MM.1S (cell line): ENCODE measurements around the gene PSD.

Source experiments
- DNase-seq: peaks from one replicate; pipeline ENCODE4 v3.0.0-alpha.2; 2015
- H2AFZ ChIP-seq: fragments of 300-600 bp; sonication (generic); 2 replicates; pipeline ENCODE4 v1.6.0; 2016; ENCODE audit warnings: antibody characterized with exemption, low read length
- H3F3A ChIP-seq: fragments of 300-600 bp; sonication (generic); 2 replicates; pipeline ENCODE4 v1.6.1; 2016; ENCODE audit warnings: mild to moderate bottlenecking, antibody characterized with exemption, low read length, moderate library complexity, mixed read lengths; ENCODE audit not compliant: insufficient read depth
- H3K27ac ChIP-seq: fragments of 300-600 bp; sonication (generic); 2 replicates; pipeline ENCODE4 v1.5.1; 2016; ENCODE audit warnings: mild to moderate bottlenecking, low read length
- H3K27me3 ChIP-seq: fragments of 300-600 bp; sonication (generic); replicated peaks from 2 replicates; pipeline ENCODE4 v1.6.0; 2016; ENCODE audit warnings: low read length; ENCODE audit not compliant: insufficient read depth
- H3K36me3 ChIP-seq: fragments of 300-600 bp; sonication (generic); replicated peaks from 2 replicates; pipeline ENCODE4 v1.6.1; 2016; ENCODE audit warnings: mild to moderate bottlenecking, low read length, mixed read lengths; ENCODE audit not compliant: insufficient read depth
- H3K4me1 ChIP-seq: fragments of 300-600 bp; sonication (generic); 2 replicates; pipeline ENCODE4 v1.6.1; 2016; ENCODE audit warnings: low read length, mixed read lengths
- H3K4me2 ChIP-seq: fragments of 300-600 bp; sonication (generic); 2 replicates; pipeline ENCODE4 v1.6.0; 2016; ENCODE audit warnings: low read depth, low read length
- H3K4me3 ChIP-seq: fragments of 300-600 bp; sonication (generic); 2 replicates; pipeline ENCODE4 v1.5.1; 2016; ENCODE audit warnings: low read length, mixed read lengths
- H3K79me2 ChIP-seq: fragments of 300-600 bp; sonication (generic); 2 replicates; pipeline ENCODE4 v1.6.1; 2016; ENCODE audit warnings: mixed run types, low read length, mixed read lengths
- H3K9ac ChIP-seq: fragments of 300-600 bp; sonication (generic); 2 replicates; pipeline ENCODE4 v1.6.1; 2016; ENCODE audit warnings: low read length, mixed read lengths
- H3K9me2 ChIP-seq: fragments of 300-600 bp; sonication (generic); replicated peaks from 2 replicates; pipeline ENCODE4 v1.6.1; 2016; ENCODE audit warnings: mild to moderate bottlenecking, low read length, mixed read lengths; ENCODE audit not compliant: insufficient read depth
- H3K9me3 ChIP-seq: fragments of 300-600 bp; sonication (generic); replicated peaks from 2 replicates; pipeline ENCODE4 v1.6.1; 2016; ENCODE audit warnings: mild to moderate bottlenecking, low read length, mixed read lengths; ENCODE audit not compliant: insufficient read depth
- H4K20me1 ChIP-seq: fragments of 300-600 bp; sonication (generic); 2 replicates; pipeline ENCODE4 v1.6.1; 2016; ENCODE audit warnings: mild to moderate bottlenecking, low read length, moderate library complexity, mixed read lengths; ENCODE audit not compliant: insufficient read depth
- EZH2 ChIP-seq: fragments of 300-600 bp; sonication (generic); optimal IDR thresholded peaks from 2 replicates; pipeline ENCODE3; 2017; ENCODE audit warnings: low read depth, mild to moderate bottlenecking, antibody characterized with exemption, low read length, mixed read lengths
- EZH2phosphoT487 ChIP-seq: fragments of 300-600 bp; sonication (generic); IDR thresholded peaks from 2 replicates; pipeline ENCODE4 v1.6.1; 2018; ENCODE audit warnings: antibody characterized with exemption, low read length
- TF ChIP-seq, protein P1 (sequence below): fragments of 300-600 bp; sonication (generic); IDR thresholded peaks from 2 replicates; pipeline ENCODE4 v1.5.1; 2016; ENCODE audit warnings: antibody characterized with exemption, low read length, mixed read lengths

Gene PSD

DNA sequence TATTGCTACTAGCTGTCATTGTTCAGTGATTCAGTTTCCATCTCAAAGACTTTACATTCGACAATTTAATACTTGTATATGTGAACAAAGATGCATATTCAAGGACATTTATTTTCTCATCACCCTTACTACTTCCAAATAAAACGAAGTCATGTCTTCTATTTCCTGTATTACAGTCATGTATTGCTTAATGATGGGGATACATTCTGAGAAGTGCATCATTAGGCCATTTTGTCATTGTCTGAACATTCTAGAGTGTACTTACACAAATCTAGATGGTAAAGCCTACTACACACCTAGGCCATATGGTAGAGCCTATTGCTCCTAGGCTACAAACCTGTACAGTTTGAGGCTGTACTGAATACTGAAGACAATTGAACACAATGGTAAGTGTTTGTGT is 26.3 kb upstream of the PSD start:
- Histone ChIP-seq H2AFZ (no peak overlapping the region), H4K20me1 (no peaks in the 10 kb centered on the region), H3K36me3 (no peaks in the 10 kb centered on the region), H3K4me1 (peaks cover 7% of the 10 kb centered on the region), H3K27me3 (no peaks in the 10 kb centered on the region; the same call in 1 of the 2 replicates), H3K4me2 (no peak overlapping the region), H3K9ac (no peak overlapping the region), H3F3A (0 out of 2 replicates have a peak, but pooled peaks cover 3% of the 10 kb centered on the region), H3K4me3 (no peak overlapping the region), H3K9me2 (no peaks in the 10 kb centered on the region), H3K9me3 (no peaks in the 10 kb centered on the region), H3K27ac (no peak overlapping the region), H3K79me2 (no peaks in the 10 kb centered on the region)
- TF ChIP-seq EZH2 (no peak), EZH2phosphoT487 (no peak)
- TF ChIP-seq, protein P1, sequence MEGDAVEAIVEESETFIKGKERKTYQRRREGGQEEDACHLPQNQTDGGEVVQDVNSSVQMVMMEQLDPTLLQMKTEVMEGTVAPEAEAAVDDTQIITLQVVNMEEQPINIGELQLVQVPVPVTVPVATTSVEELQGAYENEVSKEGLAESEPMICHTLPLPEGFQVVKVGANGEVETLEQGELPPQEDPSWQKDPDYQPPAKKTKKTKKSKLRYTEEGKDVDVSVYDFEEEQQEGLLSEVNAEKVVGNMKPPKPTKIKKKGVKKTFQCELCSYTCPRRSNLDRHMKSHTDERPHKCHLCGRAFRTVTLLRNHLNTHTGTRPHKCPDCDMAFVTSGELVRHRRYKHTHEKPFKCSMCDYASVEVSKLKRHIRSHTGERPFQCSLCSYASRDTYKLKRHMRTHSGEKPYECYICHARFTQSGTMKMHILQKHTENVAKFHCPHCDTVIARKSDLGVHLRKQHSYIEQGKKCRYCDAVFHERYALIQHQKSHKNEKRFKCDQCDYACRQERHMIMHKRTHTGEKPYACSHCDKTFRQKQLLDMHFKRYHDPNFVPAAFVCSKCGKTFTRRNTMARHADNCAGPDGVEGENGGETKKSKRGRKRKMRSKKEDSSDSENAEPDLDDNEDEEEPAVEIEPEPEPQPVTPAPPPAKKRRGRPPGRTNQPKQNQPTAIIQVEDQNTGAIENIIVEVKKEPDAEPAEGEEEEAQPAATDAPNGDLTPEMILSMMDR: no peak
- no peak for DNase-seq

DNA sequence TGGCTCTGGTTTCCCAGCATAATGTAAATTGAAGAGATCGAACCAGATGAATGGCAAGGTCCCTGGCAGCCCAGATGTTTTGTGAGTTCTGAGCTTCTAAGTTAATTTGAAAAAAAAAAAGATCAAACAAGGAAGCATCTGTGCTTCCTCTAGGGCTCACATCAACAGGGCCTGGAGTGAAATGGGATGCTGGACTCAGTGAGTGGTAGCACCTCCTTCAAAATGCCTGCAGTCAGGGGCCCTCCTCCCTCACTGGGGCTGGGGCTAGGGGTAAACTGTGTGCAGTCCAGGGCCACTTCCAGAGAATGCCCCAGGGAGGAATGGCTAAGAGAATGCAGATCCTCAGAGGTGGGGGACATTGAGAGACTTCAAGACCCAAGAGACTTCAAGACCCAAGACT is 19.8 kb upstream of the PSD start:
- Histone ChIP-seq H3K4me3 (no peak overlapping the region), H4K20me1 (no peaks in the 10 kb centered on the region), H3K36me3 (no peaks in the 10 kb centered on the region), H3K9ac (no peak overlapping the region), H3K9me2 (no peaks in the 10 kb centered on the region), H3K4me1 (peaks cover 6% of the 10 kb centered on the region; the same call in 1 of the 2 replicates), H2AFZ (no peak overlapping the region), H3K79me2 (no peaks in the 10 kb centered on the region), H3K27ac (no peak overlapping the region), H3K27me3 (peaks cover 19% of the 10 kb centered on the region), H3K4me2 (no peak overlapping the region), H3F3A (peaks cover 5% of the 10 kb centered on the region; the same call in 1 of the 2 replicates), H3K9me3 (no peaks in the 10 kb centered on the region)
- TF ChIP-seq, protein P1: no peak
- DNase-seq: no peak

DNA sequence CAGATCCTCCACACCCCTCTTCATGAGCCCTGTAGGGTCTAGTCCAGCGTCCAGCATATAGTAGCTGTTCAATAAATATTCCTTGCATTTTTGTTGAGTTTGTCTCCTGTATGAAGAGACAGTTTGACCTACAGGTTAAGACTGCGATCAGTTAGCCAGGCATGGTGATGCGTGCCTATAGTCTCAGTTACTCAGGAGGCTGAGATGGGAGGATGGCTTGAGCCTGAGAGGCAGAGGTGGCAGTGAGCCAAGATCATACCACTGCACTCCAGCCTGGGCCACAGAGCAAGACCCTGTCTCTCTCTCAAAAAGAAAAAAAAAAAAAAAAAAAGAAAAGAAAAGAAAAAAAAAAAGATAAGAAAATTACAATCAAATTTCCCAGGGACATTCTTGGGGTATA is 18.9 kb upstream of the PSD start:
- DNase-seq: no peak
- no peak overlapping the region for H2AFZ ChIP-seq
- H3K9me3 ChIP-seq: no peaks in the 10 kb centered on the region
- no peaks in the 10 kb centered on the region for H3K79me2 ChIP-seq
- no peaks in the 10 kb centered on the region for H3K9me2 ChIP-seq
- H3K27ac ChIP-seq: no peak overlapping the region
- no peak overlapping the region for H3K4me3 ChIP-seq
- no peak overlapping the region for H3K4me2 ChIP-seq
- H3K27me3 ChIP-seq: peaks cover 19% of the 10 kb centered on the region
- no peak overlapping the region for H3K9ac ChIP-seq
- H3K36me3 ChIP-seq: no peaks in the 10 kb centered on the region
- H3K4me1 ChIP-seq: peaks cover 6% of the 10 kb centered on the region; the same call in 1 of the 2 replicates
- no peak for TF ChIP-seq EZH2
- TF ChIP-seq, protein P1: no peak
- no peak for TF ChIP-seq EZH2phosphoT487
- H4K20me1 ChIP-seq: no peaks in the 10 kb centered on the region
- peaks cover 5% of the 10 kb centered on the region; the same call in 1 of the 2 replicates for H3F3A ChIP-seq
